ENCODE results near the gene NFIB.

Gene NFIB

GRCh38 chr9:14345354-14346230 lies 31.7 kb upstream of the NFIB start:
- in situ Hi-C loops (cut with MboI; ENCODE audit: low sequenced_read_pairs), result no loop called here

GRCh38 chr9:14344941-14345353 lies 31.0 kb upstream of the NFIB start:
- in situ Hi-C loops (cut with MboI; ENCODE audit: low sequenced_read_pairs), result no loop called here

DNA sequence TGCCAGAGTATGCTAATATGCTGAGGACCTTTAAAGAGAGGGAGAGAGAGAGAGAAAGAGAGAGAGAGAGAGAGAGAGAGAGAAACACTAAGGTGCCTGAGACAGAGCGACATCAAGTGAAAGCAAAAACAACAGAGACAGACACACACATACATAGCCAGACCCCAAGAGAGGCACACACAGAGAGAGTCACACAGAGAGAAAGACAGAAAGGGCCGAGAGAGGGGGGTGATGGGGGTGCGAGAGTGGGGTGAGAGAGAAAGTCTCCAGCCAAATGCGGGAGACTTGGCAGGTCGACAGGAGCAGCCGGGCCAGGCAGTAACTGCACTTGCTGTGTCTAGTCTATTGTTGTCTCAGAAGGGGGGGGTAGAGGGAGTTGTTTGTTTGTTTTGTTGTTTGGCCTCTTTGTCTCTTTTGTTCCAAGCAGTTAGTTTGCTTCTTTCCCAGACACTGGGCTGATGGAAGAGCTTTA lies 30.1 kb upstream of the NFIB start:
- in situ Hi-C loops (cut with MboI; ENCODE audit: low sequenced_read_pairs), result no loop called here

GRCh38 chr9:14343261-14344031 lies 29.5 kb upstream of the NFIB start:
- in situ Hi-C loops (cut with MboI; ENCODE audit: low sequenced_read_pairs), result no loop called here

DNA sequence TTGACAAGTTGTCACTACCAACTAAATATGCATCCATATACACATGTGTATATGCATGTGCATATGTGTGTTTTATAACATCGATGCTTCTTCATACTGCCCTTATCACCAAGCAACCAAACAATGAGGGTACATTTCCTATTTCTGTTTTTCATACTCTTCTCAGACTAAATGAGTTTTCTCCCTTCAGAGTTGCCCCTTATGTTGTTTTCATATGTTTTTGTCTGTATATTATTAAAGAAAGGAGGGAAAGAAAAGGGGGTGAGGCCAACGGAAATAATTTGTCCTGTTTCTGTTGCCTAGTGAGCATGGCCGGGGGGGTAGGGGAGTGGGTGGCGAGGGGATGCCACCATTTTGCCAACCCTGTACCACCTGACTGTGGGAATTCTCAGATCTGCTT lies 28.8 kb upstream of the NFIB start:
- in situ Hi-C loops (cut with MboI; ENCODE audit: low sequenced_read_pairs), result no loop called here

- in situ Hi-C loops (cut with MboI; ENCODE audit: low sequenced_read_pairs), result no loop called here
Observed at GRCh38 chr9:14341437-14342122, 27.6 kb upstream of the NFIB start.

DNA sequence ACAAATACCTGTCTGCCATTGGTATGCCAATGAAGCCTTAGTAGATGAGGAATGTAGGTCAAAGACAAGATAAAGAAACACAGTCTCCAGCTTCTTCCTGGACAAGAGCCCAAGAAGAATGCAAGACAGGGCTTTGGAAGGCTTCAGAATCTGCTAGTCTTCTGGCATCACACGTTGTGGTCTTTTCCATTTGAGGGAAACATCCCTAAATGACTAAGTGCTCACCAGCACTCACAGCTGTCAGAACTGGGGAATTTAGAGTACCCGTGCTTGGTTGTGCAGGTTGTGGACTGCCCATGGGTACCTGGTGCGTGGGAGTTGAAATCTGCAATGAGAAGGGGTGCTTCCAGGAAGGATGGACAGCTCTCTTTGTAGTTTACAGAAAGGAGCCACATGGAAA lies 27.1 kb upstream of the NFIB start:
- in situ Hi-C loops (cut with MboI; ENCODE audit: low sequenced_read_pairs), result no loop called here

GRCh38 chr9:14340219-14340873 lies 26.4 kb upstream of the NFIB start:
- in situ Hi-C loops (cut with MboI; ENCODE audit: low sequenced_read_pairs), result no loop called here

DNA sequence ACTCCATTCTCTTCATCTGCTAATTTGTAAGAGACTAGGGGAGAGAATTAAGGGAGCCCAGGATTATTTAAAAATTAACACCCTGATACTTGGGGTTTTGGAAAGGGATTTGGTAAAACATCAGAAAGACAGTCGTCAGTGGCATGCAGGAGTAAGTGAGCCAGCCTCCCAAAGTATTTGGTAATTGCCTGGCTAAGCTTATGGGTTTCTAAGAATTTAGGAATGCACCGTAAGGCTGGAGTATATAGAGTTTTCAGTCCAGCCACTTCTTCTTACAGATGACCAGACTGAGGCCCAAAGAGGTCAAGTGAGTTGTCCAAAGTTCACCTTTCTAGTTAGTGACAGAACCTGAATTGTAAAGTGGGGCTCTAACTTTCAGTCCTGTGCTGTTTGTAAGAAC lies 25.8 kb upstream of the NFIB start:
- in situ Hi-C loops (cut with MboI; ENCODE audit: low sequenced_read_pairs), result no loop called here

DNA sequence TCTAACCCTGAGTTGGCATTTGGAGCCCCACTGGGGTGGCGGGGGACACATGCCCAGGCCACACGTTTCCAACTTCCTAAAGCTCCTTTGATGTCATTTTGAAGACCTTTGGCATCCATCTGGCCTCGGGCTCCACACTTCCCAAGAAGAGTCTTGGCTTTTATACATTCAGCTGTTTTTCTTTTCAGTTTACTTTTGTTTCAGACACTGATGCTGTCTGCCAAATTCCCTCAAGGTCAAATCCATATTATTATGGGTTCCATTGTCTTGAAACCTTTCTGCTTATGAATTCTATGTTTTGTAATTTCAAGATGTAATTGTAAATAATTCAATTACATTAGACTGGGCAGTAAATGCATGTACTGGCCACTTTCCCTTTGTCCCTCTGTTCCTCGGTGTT lies 23.7 kb upstream of the NFIB start:
- in situ Hi-C loops (cut with MboI; ENCODE audit: low sequenced_read_pairs), result no loop called here

DNA sequence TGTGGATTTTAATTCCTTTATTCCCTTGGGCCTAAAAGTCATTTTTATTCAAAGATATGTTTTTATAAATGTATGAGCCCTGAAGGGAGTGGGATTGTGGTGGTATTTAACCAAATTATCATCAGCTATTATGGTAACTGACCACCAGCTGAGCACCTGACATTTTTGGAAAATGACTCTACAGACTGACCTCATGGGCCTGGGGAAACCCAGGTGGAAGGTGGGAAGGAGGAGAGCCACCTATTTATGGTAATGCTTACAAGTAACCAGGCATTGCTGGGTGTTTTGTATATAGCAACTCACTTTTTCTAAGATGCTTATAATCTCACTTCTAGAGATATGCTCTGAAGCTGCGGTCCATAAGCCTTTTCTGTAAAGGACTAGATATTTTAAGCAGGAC lies 22.3 kb upstream of the NFIB start:
- in situ Hi-C loops (cut with MboI; ENCODE audit: low sequenced_read_pairs), result no loop called here

GRCh38 chr9:14331120-14331519 lies 17.2 kb upstream of the NFIB start:
- in situ Hi-C loops (cut with MboI; ENCODE audit: low sequenced_read_pairs), result no loop called here

DNA sequence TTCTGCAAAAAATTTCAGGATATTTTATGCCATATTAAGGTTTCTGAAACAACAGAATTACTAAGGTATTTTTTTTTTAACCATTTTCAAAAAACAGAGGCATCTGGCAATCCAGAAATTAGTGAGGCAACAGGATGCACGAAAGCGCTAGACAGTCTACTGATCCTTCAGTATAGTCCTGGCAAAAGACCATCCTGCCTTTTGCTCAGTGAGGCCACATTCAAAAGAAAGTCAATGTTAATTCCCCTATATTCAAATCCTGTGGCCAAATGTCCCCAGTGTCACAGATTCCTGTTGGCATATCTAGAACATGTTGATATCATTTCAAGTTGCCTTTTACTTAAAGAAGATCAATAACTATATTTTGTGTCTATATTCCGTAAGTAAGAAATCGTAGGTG lies 13.1 kb upstream of the NFIB start:
- in situ Hi-C loops (cut with MboI; ENCODE audit: low sequenced_read_pairs), result no loop called here

- in situ Hi-C loops (cut with MboI; ENCODE audit: low sequenced_read_pairs), result no loop called here
Observed at GRCh38 chr9:14326264-14326826, 12.4 kb upstream of the NFIB start.

- in situ Hi-C loops (cut with MboI; ENCODE audit: low sequenced_read_pairs), result no loop called here
Observed at GRCh38 chr9:14325147-14325546, 11.2 kb upstream of the NFIB start.

- in situ Hi-C loops (cut with MboI; ENCODE audit: low sequenced_read_pairs), result no loop called here
Observed at GRCh38 chr9:14323985-14324650, 10.2 kb upstream of the NFIB start.

- in situ Hi-C loops (cut with MboI; ENCODE audit: low sequenced_read_pairs), result no loop called here
Observed at GRCh38 chr9:14323083-14323971, 9.4 kb upstream of the NFIB start.

DNA sequence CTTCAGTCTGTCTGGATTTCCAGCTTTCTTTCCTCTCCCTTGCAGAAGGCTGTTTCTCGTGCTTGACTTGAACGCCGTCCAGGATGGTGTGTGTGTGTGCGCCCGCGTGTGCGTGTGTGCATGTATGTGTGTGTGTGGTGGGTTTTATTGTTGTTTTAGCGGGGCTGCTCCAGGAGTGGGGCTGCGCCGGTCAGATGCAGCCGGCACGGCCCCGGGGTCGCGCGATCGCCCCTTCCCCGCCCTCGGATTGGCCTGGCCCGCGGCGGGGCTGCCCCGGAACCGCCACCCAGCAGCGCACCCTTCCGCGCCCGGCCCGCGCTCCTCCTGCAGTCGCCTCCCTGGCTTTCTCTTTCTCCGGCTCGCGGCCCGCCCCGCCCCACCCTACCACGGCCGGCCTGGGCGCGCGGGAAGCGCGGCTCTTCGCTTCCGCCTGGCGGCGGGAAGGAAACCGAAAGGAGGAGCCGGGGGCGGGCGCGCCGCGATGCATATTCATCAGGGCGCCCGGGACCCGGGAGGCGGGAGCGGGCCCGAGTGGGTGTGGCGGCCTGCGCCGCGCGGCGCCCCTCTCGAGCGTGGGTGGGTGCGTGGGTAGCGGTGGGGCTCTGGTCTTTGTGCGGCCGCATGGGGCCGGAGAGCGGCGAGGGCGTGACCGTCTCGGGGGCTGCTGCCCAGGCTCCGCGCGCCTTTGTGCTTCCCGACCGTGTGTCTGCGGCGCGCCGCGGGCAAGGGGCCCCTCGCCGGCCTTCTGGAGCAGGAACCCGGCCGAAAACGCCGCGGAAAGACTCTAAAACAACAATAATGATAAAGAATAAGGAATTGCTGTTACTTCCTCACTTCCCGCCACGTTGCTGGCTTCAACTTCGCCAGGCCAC lies 8.5 kb upstream of the NFIB start:
- in situ Hi-C loops (cut with MboI; ENCODE audit: low sequenced_read_pairs), result no loop called here

Measured in HL-60/S4 (cell line).